B cell (primary cell): ENCODE data around the gene ATG4D. TPM values are rescaled to one million over a fixed set of nuclear protein-coding genes. Genes with fewer than 3 reads are reported as not detected.
"Not testable (repeated sequence)": the region's sequence is repeated elsewhere in the genome, so short reads cannot be mapped to it uniquely, and the experiment has no call there.

Experiments
- ATAC-seq: fragments of 200-7000 bp; cut with Tn5 transposase; one replicate; pipeline ENCODE4 v1.10.0; 2021; ENCODE audit warnings: low read depth, mild to moderate bottlenecking, moderate number of reproducible peaks, moderate library complexity
- CTCF ChIA-PET: fragments of 350-600 bp; sonication (Branson Sonifier 250); formaldehyde crosslinking; loops from one replicate; lab custom pipeline; 2021; ENCODE audit warnings: antibody characterized with exemption, inconsistent platforms; lab: Charles Lee
- POLR2A ChIA-PET: fragments of 350-600 bp; sonication (Branson Sonifier 250); formaldehyde crosslinking; loops from one replicate; lab custom pipeline; 2021; ENCODE audit warnings: antibody characterized with exemption; lab: Charles Lee
- DNase-seq: peaks from one replicate; pipeline ENCODE4 v3.0.0; 2013
- H2AFZ ChIP-seq: 2 replicates; pipeline ENCODE4 v1.6.1; 2012; ENCODE audit warnings: mild to moderate bottlenecking, low read depth, low read length; ENCODE audit not compliant: insufficient read depth, poor library complexity, severe bottlenecking
- H3K27ac ChIP-seq, 2 donors: 1 replicate in 1 of 2; 2 replicates in 1 of 2; pipeline ENCODE4 v1.5.1; 2012 to 2013; ENCODE audit warnings: low read length in 2 of 2, mild to moderate bottlenecking in 2 of 2, moderate library complexity in 1 of 2
- H3K27me3 ChIP-seq, 4 experiments: fragments of 200-600 bp in 1 of 4; sonication (generic) in 1 of 4; replicated peaks in 1 of 4; 1 replicate in 2 of 4; 2 replicates in 2 of 4; pipeline versions ENCODE4 v1.6.1 to v1.7.0; 2013 to 2016; ENCODE audit warnings: low read length in 3 of 4, mild to moderate bottlenecking in 2 of 4, mixed read lengths in 1 of 4, moderate library complexity in 1 of 4; ENCODE audit not compliant: insufficient read depth in 4 of 4, control insufficient read depth in 3 of 4; ENCODE audit errors: control extremely low read depth in 1 of 4
- H3K36me3 ChIP-seq, 2 experiments: replicated peaks in 1 of 2; 1 replicate in 1 of 2; 2 replicates in 1 of 2; pipeline versions ENCODE4 v1.6.1 to v1.7.1; 2013; ENCODE audit warnings: low read length in 1 of 2; ENCODE audit not compliant: insufficient read depth in 2 of 2, control insufficient read depth in 1 of 2; ENCODE audit errors: control extremely low read depth in 1 of 2, extremely low read depth in 1 of 2
- H3K4me1 ChIP-seq, 2 donors: fragments of 200-600 bp in 1 of 2; sonication (generic) in 1 of 2; 1 replicate in 1 of 2; 2 replicates in 1 of 2; pipeline versions ENCODE4 v1.5.1 to v1.6.1; 2013 to 2017; ENCODE audit warnings: low read length in 2 of 2; ENCODE audit not compliant: control insufficient read depth in 2 of 2, insufficient read depth in 2 of 2
- H3K4me2 ChIP-seq: replicated peaks from 2 replicates; pipeline ENCODE3; 2012; ENCODE audit warnings: mild to moderate bottlenecking, low read depth, low read length; ENCODE audit not compliant: poor library complexity, severe bottlenecking
- H3K4me3 ChIP-seq, 5 experiments: fragments of 200-600 bp in 1 of 5; sonication (generic) in 1 of 5; 1 replicate in 3 of 5; 2 replicates in 2 of 5; pipeline versions ENCODE4 v1.5.1 to v1.7.0; 2011 to 2016; ENCODE audit warnings: low read length in 4 of 5, mild to moderate bottlenecking in 4 of 5, low read depth in 2 of 5, control low read depth in 1 of 5, moderate library complexity in 1 of 5; ENCODE audit not compliant: insufficient read depth in 1 of 5; ENCODE audit errors: control extremely low read depth in 1 of 5, extremely low read depth in 1 of 5
- H3K79me2 ChIP-seq: fragments of 200-600 bp; sonication (generic); one replicate; pipeline ENCODE4 v1.6.0; 2016; ENCODE audit warnings: low read length; ENCODE audit not compliant: control insufficient read depth, insufficient read depth
- H3K9ac ChIP-seq: fragments of 200-600 bp; sonication (generic); 2 replicates; pipeline ENCODE4 v1.6.1; 2017; ENCODE audit warnings: mild to moderate bottlenecking, low read length, moderate library complexity
- H3K9me3 ChIP-seq, 3 donors: one replicate each; pipeline versions ENCODE4 v1.6.1 to v1.7.1; 2013; ENCODE audit warnings: low read length in 2 of 3; ENCODE audit not compliant: control insufficient read depth in 2 of 3, insufficient read depth in 1 of 3; ENCODE audit errors: control extremely low read depth in 1 of 3
- H4K20me1 ChIP-seq: 2 replicates; pipeline ENCODE4 v1.6.0; 2012; ENCODE audit warnings: mild to moderate bottlenecking, low read length; ENCODE audit not compliant: insufficient read depth, control insufficient read depth, poor library complexity, severe bottlenecking
- H3K27ac Mint-ChIP-seq: one replicate; pipeline ENCODE4 v1.8.0; 2021; ENCODE audit warnings: mixed read lengths
- H3K27me3 Mint-ChIP-seq: one replicate; pipeline ENCODE4 v1.8.0; 2021; ENCODE audit warnings: mixed read lengths
- H3K4me1 Mint-ChIP-seq: one replicate; pipeline ENCODE4 v1.8.0; 2021; ENCODE audit warnings: mixed read lengths
- H3K4me3 Mint-ChIP-seq: one replicate; pipeline ENCODE4 v1.8.0; 2021; ENCODE audit warnings: mixed read lengths
- H3K9me3 Mint-ChIP-seq: one replicate; pipeline ENCODE4 v1.8.0; 2022; ENCODE audit warnings: mixed read lengths; ENCODE audit not compliant: insufficient read depth
- EZH2 ChIP-seq: IDR thresholded peaks from 2 replicates; pipeline ENCODE4 v1.6.1; 2012; ENCODE audit warnings: borderline replicate concordance, low read depth, mild to moderate bottlenecking, moderate library complexity, low read length; ENCODE audit not compliant: insufficient read depth, poor library complexity, severe bottlenecking
- WGBS: methylation state at CpG from one replicate; pipeline ENCODE4 v1.1.5; 2013; ENCODE audit warnings: missing lambda C conversion rate; ENCODE audit not compliant: insufficient coverage; 5-methylcytosine and 5-hydroxymethylcytosine counted together
- intact Hi-C: fragments of 100-400 bp; cut with micrococcal nuclease; formaldehyde crosslinking; loops from one replicate; pipeline ENCODE4 v1.10.0; 2022
- polyA plus RNA-seq: library from polyadenylated mRNA; depleted of rRNA; stranded (reverse); fragments of >200 nt; gene quantifications from 2 replicates; pipeline ENCODE4 v1.2.3, GENCODE V29; 2012
- total RNA-seq, 2 donors: library from RNA; stranded (reverse); fragments of 120-200 nt in 1 of 2; gene quantifications; 1 replicate in 1 of 2; 2 replicates in 1 of 2; pipeline versions ENCODE4 v1.2.3 to v1.2.4, GENCODE V29; 2013 to 2022
- TF ChIP-seq, protein P1 (sequence below): fragments of 200-600 bp; IDR thresholded peaks from one replicate; pipeline ENCODE4 v1.8.0; 2022; ENCODE audit warnings: antibody characterized with exemption, mild to moderate bottlenecking

Gene ATG4D
- total and polyA plus RNA-seq, 2 donors (not counting 1 experiment from before 2014, with no cell fraction given), result 58.8 to 75.5 TPM

DNA sequence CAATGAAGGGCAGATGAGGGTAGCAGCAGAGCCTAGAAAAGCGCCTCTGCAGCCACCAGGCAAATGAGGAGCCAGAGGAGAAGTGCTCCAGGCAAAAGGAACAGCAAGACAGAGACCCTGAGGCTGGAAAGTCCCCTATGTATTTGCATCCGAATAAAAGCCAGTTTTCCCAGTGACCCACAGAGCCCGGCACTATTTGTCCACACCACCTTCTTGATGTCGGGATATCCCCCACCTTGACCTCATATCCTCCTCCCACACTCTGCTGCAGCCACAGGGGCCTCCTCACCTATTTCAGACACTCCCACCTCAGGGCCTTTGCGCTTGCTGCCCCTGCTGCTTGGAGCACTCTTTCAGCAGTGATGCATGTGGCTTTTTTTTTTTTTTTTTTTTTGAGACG lies 6.6 kb downstream of the ATG4D start:
- ATAC-seq (no peak), DNase-seq (no peak)
- intact Hi-C loops, result no loop called here
- no peak overlapping the region for H3K4me3 Mint-ChIP-seq
- WGBS, result 78% methylated on average over 4 of the region's 6 CpGs
- H3K27ac Mint-ChIP-seq, result peak overlapping the region; percentile 37
- peaks cover 5 to 63% of the 10 kb centered on the region in 2 experiments for H3K36me3 ChIP-seq
- POLR2A ChIA-PET, result no interaction called here
- no peaks in the 10 kb centered on the region for H3K9me3 Mint-ChIP-seq
- no peaks in the 10 kb centered on the region for H3K27me3 Mint-ChIP-seq
- no peak overlapping the region for H3K4me3 ChIP-seq
- peaks cover 31 to 36% of the 10 kb centered on the region in 2 donors for H3K4me1 ChIP-seq
- no peak overlapping the region for H3K4me2 ChIP-seq
- no peak overlapping the region for H3K9ac ChIP-seq
- H2AFZ ChIP-seq, result no peak overlapping the region
- TF ChIP-seq, protein P1, sequence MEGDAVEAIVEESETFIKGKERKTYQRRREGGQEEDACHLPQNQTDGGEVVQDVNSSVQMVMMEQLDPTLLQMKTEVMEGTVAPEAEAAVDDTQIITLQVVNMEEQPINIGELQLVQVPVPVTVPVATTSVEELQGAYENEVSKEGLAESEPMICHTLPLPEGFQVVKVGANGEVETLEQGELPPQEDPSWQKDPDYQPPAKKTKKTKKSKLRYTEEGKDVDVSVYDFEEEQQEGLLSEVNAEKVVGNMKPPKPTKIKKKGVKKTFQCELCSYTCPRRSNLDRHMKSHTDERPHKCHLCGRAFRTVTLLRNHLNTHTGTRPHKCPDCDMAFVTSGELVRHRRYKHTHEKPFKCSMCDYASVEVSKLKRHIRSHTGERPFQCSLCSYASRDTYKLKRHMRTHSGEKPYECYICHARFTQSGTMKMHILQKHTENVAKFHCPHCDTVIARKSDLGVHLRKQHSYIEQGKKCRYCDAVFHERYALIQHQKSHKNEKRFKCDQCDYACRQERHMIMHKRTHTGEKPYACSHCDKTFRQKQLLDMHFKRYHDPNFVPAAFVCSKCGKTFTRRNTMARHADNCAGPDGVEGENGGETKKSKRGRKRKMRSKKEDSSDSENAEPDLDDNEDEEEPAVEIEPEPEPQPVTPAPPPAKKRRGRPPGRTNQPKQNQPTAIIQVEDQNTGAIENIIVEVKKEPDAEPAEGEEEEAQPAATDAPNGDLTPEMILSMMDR, result no peak
- no peak for TF ChIP-seq EZH2
- no peaks in the 10 kb centered on the region for H3K27me3 ChIP-seq
- peaks cover 14% of the 10 kb centered on the region for H4K20me1 ChIP-seq
- peaks cover 29% of the 10 kb centered on the region for H3K4me1 Mint-ChIP-seq
- CTCF ChIA-PET, result no interaction called here
- no peak overlapping the region for H3K27ac ChIP-seq
- peaks cover 33% of the 10 kb centered on the region for H3K79me2 ChIP-seq
- peaks cover 0 to 5% (median 0%) of the 10 kb centered on the region in 3 donors for H3K9me3 ChIP-seq

DNA sequence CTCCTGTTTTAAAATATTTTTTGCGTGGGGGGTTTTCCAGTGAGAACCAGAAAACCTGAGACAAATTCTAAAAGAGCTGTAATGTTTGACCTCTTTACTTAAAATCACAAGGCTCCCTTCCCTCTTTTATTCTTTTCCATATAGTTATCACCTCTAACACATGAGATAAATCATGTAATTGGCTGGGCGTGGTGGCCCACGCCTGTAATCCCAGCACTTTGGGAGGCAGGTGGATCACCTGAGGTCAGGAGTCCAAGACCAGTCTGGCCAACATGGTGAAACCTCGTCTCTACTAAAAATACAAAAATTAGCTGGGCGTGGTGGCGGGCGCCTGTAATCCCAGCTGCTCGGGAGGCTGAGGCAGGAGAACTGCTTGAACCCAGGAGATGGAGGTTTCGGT lies 7.3 kb downstream of the ATG4D start:
- Histone ChIP-seq H3K4me1 (peaks cover 37 to 41% of the 10 kb centered on the region in 2 donors), H4K20me1 (peaks cover 15% of the 10 kb centered on the region), H3K36me3 (peaks cover 7 to 70% of the 10 kb centered on the region in 2 experiments), H3K79me2 (peaks cover 28% of the 10 kb centered on the region)
- H3K27ac ChIP-seq, H3K9me3 Mint-ChIP-seq, H2AFZ ChIP-seq, H3K4me3 ChIP-seq, intact Hi-C loops, H3K27me3 Mint-ChIP-seq, DNase-seq, H3K9ac ChIP-seq, H3K9me3 ChIP-seq, H3K27me3 ChIP-seq, H3K4me3 Mint-ChIP-seq, H3K4me2 ChIP-seq, ATAC-seq, H3K27ac Mint-ChIP-seq: not testable (repeated sequence)
- WGBS, result 100% methylated on average over 5 of the region's 9 CpGs
- ChIA-PET POLR2A (interaction anchor here (0.7 to 0.8 kb wide), 2 partner anchors 158 to 315 kb away, joined by 3 read pairs; no protein-coding TSS in a partner anchor), CTCF (interaction anchor here (1.5 to 1.7 kb wide), 2 partner anchors 11 to 21 kb away, joined by 5 to 9 read pairs; no protein-coding TSS in a partner anchor)
- H3K4me1 Mint-ChIP-seq, result peaks cover 32% of the 10 kb centered on the region
